Measurements from ENCODE around the gene FEM1B. TPM values are rescaled to one million over a fixed set of nuclear protein-coding genes. Genes with fewer than 3 reads are reported as not detected.

The FEM1B gene
- total and polyA plus RNA-seq, 2 of the 8 experiments (the other 6 are each of a cell fraction or from before 2014, with no cell fraction given) = 36.1 to 83.8 TPM

- TF ChIP-seq, protein P1, sequence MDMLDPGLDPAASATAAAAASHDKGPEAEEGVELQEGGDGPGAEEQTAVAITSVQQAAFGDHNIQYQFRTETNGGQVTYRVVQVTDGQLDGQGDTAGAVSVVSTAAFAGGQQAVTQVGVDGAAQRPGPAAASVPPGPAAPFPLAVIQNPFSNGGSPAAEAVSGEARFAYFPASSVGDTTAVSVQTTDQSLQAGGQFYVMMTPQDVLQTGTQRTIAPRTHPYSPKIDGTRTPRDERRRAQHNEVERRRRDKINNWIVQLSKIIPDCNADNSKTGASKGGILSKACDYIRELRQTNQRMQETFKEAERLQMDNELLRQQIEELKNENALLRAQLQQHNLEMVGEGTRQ (IDR thresholded peaks at IDR 0.05; ENCODE audit: low read length) = no peak
- TF ChIP-seq, protein P2, sequence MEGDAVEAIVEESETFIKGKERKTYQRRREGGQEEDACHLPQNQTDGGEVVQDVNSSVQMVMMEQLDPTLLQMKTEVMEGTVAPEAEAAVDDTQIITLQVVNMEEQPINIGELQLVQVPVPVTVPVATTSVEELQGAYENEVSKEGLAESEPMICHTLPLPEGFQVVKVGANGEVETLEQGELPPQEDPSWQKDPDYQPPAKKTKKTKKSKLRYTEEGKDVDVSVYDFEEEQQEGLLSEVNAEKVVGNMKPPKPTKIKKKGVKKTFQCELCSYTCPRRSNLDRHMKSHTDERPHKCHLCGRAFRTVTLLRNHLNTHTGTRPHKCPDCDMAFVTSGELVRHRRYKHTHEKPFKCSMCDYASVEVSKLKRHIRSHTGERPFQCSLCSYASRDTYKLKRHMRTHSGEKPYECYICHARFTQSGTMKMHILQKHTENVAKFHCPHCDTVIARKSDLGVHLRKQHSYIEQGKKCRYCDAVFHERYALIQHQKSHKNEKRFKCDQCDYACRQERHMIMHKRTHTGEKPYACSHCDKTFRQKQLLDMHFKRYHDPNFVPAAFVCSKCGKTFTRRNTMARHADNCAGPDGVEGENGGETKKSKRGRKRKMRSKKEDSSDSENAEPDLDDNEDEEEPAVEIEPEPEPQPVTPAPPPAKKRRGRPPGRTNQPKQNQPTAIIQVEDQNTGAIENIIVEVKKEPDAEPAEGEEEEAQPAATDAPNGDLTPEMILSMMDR (IDR thresholded peaks at IDR 0.05; ENCODE audit: control extremely low read depth in 1 of 3, insufficient read depth in 1 of 3, low read depth in 1 of 3, low read length in 3 of 3) = no peak
- TF ChIP-seq POU5F1 (IDR thresholded peaks at IDR 0.05; ENCODE audit: low read depth, low read length) (no peak), CEBPB (IDR thresholded peaks at IDR 0.05; ENCODE audit: low read depth, low read length) (no peak)
Measured at GRCh38 chr15:68232937-68233336, 44.6 kb upstream of the FEM1B start (continued).

Data from H1 (cell line).